H1 (cell line): ENCODE data around the gene CHRD. TPM values are rescaled to one million over a fixed set of nuclear protein-coding genes. Genes with fewer than 3 reads are reported as not detected.

Source experiments
- CTCF ChIA-PET: fragments of 300-600 bp; sonication (Branson Sonifier 250); formaldehyde crosslinking; loops from one replicate; lab custom pipeline; 2021; ENCODE audit not compliant: partially characterized antibody; lab: Charles Lee
- POLR2A ChIA-PET: fragments of 300-600 bp; sonication (Branson Sonifier 250); formaldehyde crosslinking; loops from one replicate; lab custom pipeline; 2021; ENCODE audit warnings: inconsistent platforms; ENCODE audit not compliant: partially characterized antibody; lab: Charles Lee
- DNase-seq, 2 experiments: peaks; one replicate each; pipeline versions ENCODE4 v3.0.0 to v3.0.0-alpha.2; 2010 to 2022; ENCODE audit warnings: low spot score in 2 of 2, low read depth in 1 of 2, mixed read lengths in 1 of 2
- FAIRE-seq: peaks from 2 replicates; lab custom pipeline; 2011; peaks lifted over from hg19 to GRCh38; lab: Jason Lieb, UNC
- H2AFZ ChIP-seq: 2 replicates; pipeline ENCODE4 v1.8.1; 2012; ENCODE audit warnings: low read length, inconsistent platforms
- H2AK5ac ChIP-seq: 2 replicates; pipeline ENCODE4 v1.6.1; 2013; ENCODE audit warnings: low read depth, low read length
- H2BK120ac ChIP-seq: replicated peaks from 2 replicates; pipeline ENCODE3; 2013; ENCODE audit warnings: low read depth, low read length, inconsistent platforms
- H2BK12ac ChIP-seq: 2 replicates; pipeline ENCODE4 v1.6.1; 2013; ENCODE audit warnings: low read depth, low read length
- H2BK15ac ChIP-seq: 2 replicates; pipeline ENCODE4 v1.6.1; 2013; ENCODE audit warnings: low read length
- H2BK20ac ChIP-seq: 2 replicates; pipeline ENCODE4 v1.6.1; 2013; ENCODE audit warnings: low read length
- H2BK5ac ChIP-seq: 2 replicates; pipeline ENCODE4 v1.6.1; 2013; ENCODE audit warnings: low read depth, low read length
- H3K14ac ChIP-seq: 2 replicates; pipeline ENCODE4 v1.6.1; 2013; ENCODE audit warnings: inconsistent platforms; ENCODE audit not compliant: insufficient read length
- H3K18ac ChIP-seq: 2 replicates; pipeline ENCODE4 v1.6.1; 2013; ENCODE audit warnings: low read length; ENCODE audit errors: extremely low read depth
- H3K23ac ChIP-seq: 2 replicates; pipeline ENCODE4 v1.6.1; 2013; ENCODE audit warnings: inconsistent platforms; ENCODE audit not compliant: insufficient read length
- H3K23me2 ChIP-seq: 2 replicates; pipeline ENCODE4 v1.6.1; 2013; ENCODE audit warnings: low read depth, low read length
- H3K27ac ChIP-seq: 2 replicates; pipeline ENCODE4 v1.6.1; 2011; ENCODE audit warnings: low read depth, low read length, inconsistent platforms
- H3K27me3 ChIP-seq, 4 experiments: replicated peaks in 1 of 4; 1 replicate in 1 of 4; 2 replicates in 3 of 4; pipeline versions ENCODE4 v1.6.1 to v1.8.1; 2011 to 2013; ENCODE audit warnings: low read length in 3 of 4, mild to moderate bottlenecking in 3 of 4, inconsistent platforms in 2 of 4, mixed read lengths in 2 of 4, moderate library complexity in 1 of 4; ENCODE audit not compliant: control insufficient read depth in 3 of 4, insufficient read depth in 3 of 4; ENCODE audit errors: extremely low read depth in 1 of 4
- H3K36me3 ChIP-seq, 4 experiments: 2 replicates each; pipeline versions ENCODE4 v1.6.1 to v1.8.1; 2011 to 2013; ENCODE audit warnings: mild to moderate bottlenecking in 4 of 4, low read length in 3 of 4, moderate library complexity in 2 of 4, control low read depth in 1 of 4, inconsistent platforms in 1 of 4; ENCODE audit not compliant: insufficient read depth in 4 of 4, control insufficient read depth in 2 of 4
- H3K4ac ChIP-seq: replicated peaks from 2 replicates; pipeline ENCODE3; 2013; ENCODE audit warnings: low read length, low read depth, mixed read lengths, inconsistent platforms; ENCODE audit not compliant: insufficient read length
- H3K4me1 ChIP-seq, 4 experiments: replicated peaks in 1 of 4; 1 replicate in 1 of 4; 2 replicates in 3 of 4; pipeline versions ENCODE4 v1.6.1 to v1.8.1; 2011 to 2013; ENCODE audit warnings: low read length in 3 of 4, inconsistent platforms in 2 of 4, mixed read lengths in 1 of 4; ENCODE audit not compliant: insufficient read depth in 4 of 4, control insufficient read depth in 3 of 4
- H3K4me2 ChIP-seq, 2 experiments: 2 replicates each; pipeline versions ENCODE4 v1.6.1 to v1.8.1; 2011 to 2013; ENCODE audit warnings: low read depth in 2 of 2, low read length in 2 of 2, control low read depth in 1 of 2, inconsistent platforms in 1 of 2, mild to moderate bottlenecking in 1 of 2; ENCODE audit not compliant: insufficient read depth in 1 of 2
- H3K4me3 ChIP-seq, 4 experiments: fragments of 200-600, 300-600 bp in 1 of 4; sonication (generic), shearing (Covaris generic), sonication (Bioruptor Twin) in 1 of 4; 2 replicates each; pipeline versions ENCODE4 v1.5.1 to v1.8.1; 2011 to 2016; ENCODE audit warnings: low read length in 4 of 4, low read depth in 3 of 4, control low read depth in 2 of 4, inconsistent platforms in 2 of 4, mild to moderate bottlenecking in 2 of 4, mixed read lengths in 1 of 4, moderate library complexity in 1 of 4; ENCODE audit not compliant: insufficient read depth in 2 of 4; ENCODE audit errors: extremely low read depth in 1 of 4
- H3K56ac ChIP-seq: replicated peaks from 2 replicates; pipeline ENCODE3; 2013; ENCODE audit warnings: low read depth, mild to moderate bottlenecking, mixed read lengths, low read length, inconsistent platforms; ENCODE audit not compliant: insufficient read length
- H3K79me1 ChIP-seq: 2 replicates; pipeline ENCODE4 v1.6.1; 2013; ENCODE audit warnings: low read depth, low read length, control low read depth
- H3K79me2 ChIP-seq, 2 experiments: 2 replicates each; pipeline versions ENCODE4 v1.6.1 to v1.8.1; 2012 to 2013; ENCODE audit warnings: low read length in 2 of 2, mild to moderate bottlenecking in 2 of 2, inconsistent platforms in 1 of 2; ENCODE audit not compliant: insufficient read depth in 2 of 2, control insufficient read depth in 1 of 2
- H3K9ac ChIP-seq, 4 experiments: replicated peaks in 1 of 4; 1 replicate in 1 of 4; 2 replicates in 3 of 4; pipeline versions ENCODE4 v1.6.1 to v1.8.1; 2011 to 2013; ENCODE audit warnings: low read depth in 3 of 4, low read length in 3 of 4, control low read depth in 2 of 4, mild to moderate bottlenecking in 2 of 4, moderate library complexity in 2 of 4, inconsistent platforms in 1 of 4; ENCODE audit errors: extremely low read depth in 1 of 4
- H3K9me3 ChIP-seq, 2 experiments: 2 replicates each; pipeline versions ENCODE4 v1.6.1 to v1.8.1; 2012 to 2013; ENCODE audit warnings: mild to moderate bottlenecking in 2 of 2, moderate library complexity in 2 of 2, control low read depth in 1 of 2, inconsistent platforms in 1 of 2, low read depth in 1 of 2, low read length in 1 of 2, mixed read lengths in 1 of 2; ENCODE audit not compliant: insufficient read depth in 2 of 2
- H4K20me1 ChIP-seq, 2 experiments: replicated peaks in 1 of 2; 2 replicates each; pipeline versions ENCODE3 to v1.8.1; 2011 to 2013; ENCODE audit warnings: inconsistent platforms in 2 of 2, low read length in 2 of 2, mild to moderate bottlenecking in 1 of 2; ENCODE audit not compliant: insufficient read depth in 2 of 2, control insufficient read depth in 1 of 2
- H4K5ac ChIP-seq: 2 replicates; pipeline ENCODE4 v1.6.1; 2013; ENCODE audit warnings: low read length, low read depth, mixed read lengths, inconsistent platforms; ENCODE audit not compliant: insufficient read length
- H4K8ac ChIP-seq: 2 replicates; pipeline ENCODE4 v1.8.0; 2013; ENCODE audit warnings: mild to moderate bottlenecking, moderate library complexity, low read length, inconsistent platforms; ENCODE audit not compliant: insufficient read depth; ENCODE audit errors: extremely low read depth
- H4K91ac ChIP-seq: replicated peaks from 2 replicates; pipeline ENCODE3; 2013; ENCODE audit warnings: low read length, mixed read lengths, inconsistent platforms; ENCODE audit not compliant: insufficient read length
- CBX5 ChIP-seq: fragments of 300-800, 300-1000 bp; sonication (generic); IDR thresholded peaks from 2 replicates; pipeline ENCODE4 v1.7.1; 2016; ENCODE audit warnings: antibody characterized with exemption, low read length, low read depth
- CEBPB ChIP-seq: IDR thresholded peaks from 2 replicates; pipeline ENCODE4 v1.6.1; 2012; ENCODE audit warnings: low read depth, low read length
- CHD2 ChIP-seq: IDR thresholded peaks from 2 replicates; pipeline ENCODE4 v1.6.1; 2012; ENCODE audit warnings: low read length, improper control_type of control experiment
- NANOG ChIP-seq: IDR thresholded peaks from 2 replicates; pipeline ENCODE4 v1.6.1; 2011; ENCODE audit warnings: low read length, low read depth, mild to moderate bottlenecking, inconsistent platforms; ENCODE audit not compliant: insufficient read depth, poor library complexity, severe bottlenecking
- PHF8 ChIP-seq: fragments of 200-600 bp; sonication (generic); conservative IDR thresholded peaks from 2 replicates; pipeline ENCODE4 v1.7.1; 2012; ENCODE audit warnings: low read depth, mild to moderate bottlenecking, inconsistent platforms, low read length, moderate library complexity
- RBBP5 ChIP-seq: IDR thresholded peaks from 2 replicates; pipeline ENCODE4 v1.7.1; 2012; ENCODE audit warnings: low read depth, mild to moderate bottlenecking, inconsistent platforms, low read length, moderate library complexity, borderline replicate concordance
- SUZ12 ChIP-seq: fragments of 200-600 bp; sonication (generic); IDR thresholded peaks from 2 replicates; pipeline ENCODE4 v1.6.1; 2012; ENCODE audit warnings: mild to moderate bottlenecking, inconsistent platforms, low read length, moderate library complexity, mixed read lengths
- WGBS, 2 experiments: shearing (Covaris generic) in 1 of 2; methylation state at CpG; one replicate each; pipeline versions ENCODE4 v1.1.6 to v1.1.7; 2013 to 2015; ENCODE audit warnings: low lambda C conversion rate in 2 of 2, mixed read lengths in 2 of 2, inconsistent platforms in 1 of 2, low coverage in 1 of 2, missing lambda C conversion rate in 1 of 2; ENCODE audit not compliant: insufficient replicate concordance in 2 of 2, insufficient coverage in 1 of 2, insufficient read length in 1 of 2; ENCODE audit errors: extremely low coverage in 1 of 2, missing lambda C conversion rate in 1 of 2; 5-methylcytosine and 5-hydroxymethylcytosine counted together
- polyA plus RNA-seq, 7 experiments: library from polyadenylated mRNA; depleted of rRNA in 3 of 7; stranded (reverse) in 5 of 7; unstranded in 2 of 7; fragments of >200 nt in 5 of 7; fragments of 200-250 nt in 2 of 7; gene quantifications; 1 replicate in 5 of 7; 2 replicates in 1 of 7; 4 replicates in 1 of 7; pipeline versions ENCODE4 v1.2.1 to v1.2.3, GENCODE V29; 2011 to 2013; ENCODE audit warnings: missing spikeins in 2 of 7, mixed read lengths in 2 of 7
- total RNA-seq: library from RNA; stranded (reverse); fragmentation: NEBNext Ultra II Directional; extraction: Animal tissue kit (Norgen Biotek cat#: 25700); gene quantifications from 2 replicates; pipeline ENCODE4 v1.2.1, GENCODE V29; 2021
- TF ChIP-seq, protein P1 (sequence below): IDR thresholded peaks from 2 replicates; pipeline ENCODE4 v1.6.1; 2011; ENCODE audit warnings: low read depth, mild to moderate bottlenecking, low read length; ENCODE audit not compliant: insufficient read depth
- TF ChIP-seq, protein P2 (sequence below): IDR thresholded peaks from 2 replicates; pipeline ENCODE4 v1.6.1; 2012; ENCODE audit warnings: inconsistent platforms

Gene CHRD
- total and polyA plus RNA-seq, 2 of the 8 experiments (the other 6 are each of a cell fraction or from before 2014, with no cell fraction given) = 0.62 to 0.86 TPM

DNA sequence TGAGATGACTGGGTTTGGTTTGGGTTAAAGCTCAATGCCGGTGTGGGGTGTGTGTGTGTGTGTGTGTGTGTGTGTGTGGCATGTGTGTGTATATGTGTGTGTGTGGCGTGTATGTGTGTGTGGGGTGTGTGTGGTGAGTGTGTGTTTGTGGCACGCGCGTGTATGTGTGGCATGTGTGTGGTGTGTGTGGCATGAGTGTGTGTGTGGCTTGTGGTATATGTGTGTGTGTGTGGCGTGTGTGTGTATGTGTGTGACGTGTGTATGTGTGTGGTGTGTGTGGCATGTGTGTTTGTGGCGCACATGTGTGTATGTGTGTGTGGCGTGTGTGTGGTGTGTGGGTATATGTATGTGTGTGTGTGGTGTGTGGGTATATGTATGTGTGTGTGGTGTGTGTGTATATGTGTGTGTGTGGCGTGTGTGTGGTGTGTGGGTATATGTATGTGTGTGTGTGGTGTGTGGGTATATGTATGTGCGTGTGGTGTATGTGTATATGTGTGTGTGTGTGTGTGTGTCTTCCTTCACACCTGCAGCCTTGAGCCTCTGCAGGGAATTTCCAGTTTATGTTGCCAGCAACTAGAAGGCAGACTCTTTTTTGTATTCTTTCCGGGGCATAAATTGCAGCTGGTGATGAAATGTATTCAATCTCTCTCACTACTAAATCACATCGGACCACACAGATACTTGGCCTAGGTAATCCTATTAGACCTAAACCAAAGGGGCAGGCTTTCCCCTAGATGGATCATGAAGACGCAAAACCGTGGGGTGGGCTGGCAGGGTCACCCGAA is 34.8 kb downstream of the CHRD start:
- Histone ChIP-seq H3K14ac (no peak overlapping the region), H4K20me1 (peaks cover 0 to 2% of the 10 kb centered on the region in 2 experiments), H3K27ac (no peak overlapping the region), H2BK12ac (peak overlapping the region; percentile 68; the same call in 1 of the 2 replicates), H3K56ac (peak overlapping the region; percentile 94), H3K23ac (no peak overlapping the region), H3K9ac (peak overlapping the region in 1 of 4 experiments; percentile 22; a peak in 2 of 7 replicates), H4K5ac (no peak overlapping the region), H2AK5ac (no peak overlapping the region; the same call in 1 of the 2 replicates), H3K9me3 (no peaks in the 10 kb centered on the region), H3K79me1 (no peaks in the 10 kb centered on the region), H2BK5ac (no peak overlapping the region), H4K8ac (no peak overlapping the region), H3K79me2 (no peaks in the 10 kb centered on the region), H3K4me3 (no peak overlapping the region), H4K91ac (peak overlapping the region; percentile 91), H3K4ac (peak overlapping the region; percentile 84), H2AFZ (no peak overlapping the region), H3K4me2 (no peak overlapping the region), H2BK20ac (no peak overlapping the region), H2BK120ac (no peak overlapping the region), H3K27me3 (no peaks in the 10 kb centered on the region), H3K4me1 (peaks cover 0 to 5% (median 4%) of the 10 kb centered on the region in 4 experiments; a peak in 2 of 7 replicates), H3K36me3 (no peaks in the 10 kb centered on the region), H3K23me2 (peaks cover 7% of the 10 kb centered on the region; the same call in 1 of the 2 replicates), H3K18ac (no peak overlapping the region), H2BK15ac (no peak overlapping the region)
- ChIA-PET POLR2A (interaction anchor here (1.1 kb wide), 1 partner anchor 53 kb away, joined by 4 read pairs; no protein-coding TSS in a partner anchor), CTCF (interaction anchor here (0.6 to 9.4 kb wide), 16 partner anchors 12 to 127 kb away, joined by 3 to 83 read pairs (median 3); no protein-coding TSS in a partner anchor)
- DNase-seq (no peak), FAIRE-seq (peak; percentile 57)
- WGBS, 2 experiments = 86% methylated on average over 16 of the region's 16 CpGs; no CpG with 5 or more reads in 1 of the 2 experiments
- TF ChIP-seq, protein P1, sequence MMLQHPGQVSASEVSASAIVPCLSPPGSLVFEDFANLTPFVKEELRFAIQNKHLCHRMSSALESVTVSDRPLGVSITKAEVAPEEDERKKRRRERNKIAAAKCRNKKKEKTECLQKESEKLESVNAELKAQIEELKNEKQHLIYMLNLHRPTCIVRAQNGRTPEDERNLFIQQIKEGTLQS = no peak
- TF ChIP-seq CHD2 (no peak), PHF8 (no peak), NANOG (no peak), CBX5 (no peak), RBBP5 (no peak), CEBPB (no peak), SUZ12 (no peak)
- TF ChIP-seq, protein P2, sequence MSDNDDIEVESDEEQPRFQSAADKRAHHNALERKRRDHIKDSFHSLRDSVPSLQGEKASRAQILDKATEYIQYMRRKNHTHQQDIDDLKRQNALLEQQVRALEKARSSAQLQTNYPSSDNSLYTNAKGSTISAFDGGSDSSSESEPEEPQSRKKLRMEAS = no peak
